Astrocyte (in vitro differentiated cells and primary cell): ENCODE data around the gene FBXW2. TPM values are rescaled to one million over a fixed set of nuclear protein-coding genes. Genes with fewer than 3 reads are reported as not detected.
A peak's percentile ranks its signal among the peaks of the same experiment; 100 is the strongest.

Experiments
- DNase-seq: peaks from one replicate; pipeline ENCODE4 v3.0.0-alpha.2; 2010; ENCODE audit warnings: low read depth
- FAIRE-seq: peaks from 2 replicates; lab custom pipeline; 2011; peaks lifted over from hg19 to GRCh38; lab: Jason Lieb, UNC
- H2AFZ ChIP-seq: 2 replicates; pipeline ENCODE4 v1.6.0; 2012; ENCODE audit warnings: low read depth, low read length, inconsistent platforms
- H3K27ac ChIP-seq: 2 replicates; pipeline ENCODE4 v1.5.1; 2011; ENCODE audit warnings: low read depth, low read length, inconsistent platforms
- H3K27me3 ChIP-seq: 2 replicates; pipeline ENCODE4 v1.6.0; 2011; ENCODE audit warnings: low read length, inconsistent platforms; ENCODE audit not compliant: insufficient read depth
- H3K36me3 ChIP-seq: 2 replicates; pipeline ENCODE4 v1.5.1; 2011; ENCODE audit warnings: low read length, inconsistent platforms; ENCODE audit not compliant: insufficient read depth
- H3K4me1 ChIP-seq: 2 replicates; pipeline ENCODE4 v1.5.1; 2011; ENCODE audit warnings: low read length, inconsistent platforms; ENCODE audit not compliant: insufficient read depth
- H3K4me2 ChIP-seq: 2 replicates; pipeline ENCODE4 v1.6.0; 2012; ENCODE audit warnings: low read length, inconsistent platforms
- H3K4me3 ChIP-seq: 2 replicates; pipeline ENCODE4 v1.5.1; 2011; ENCODE audit warnings: low read depth, mild to moderate bottlenecking, low read length, inconsistent platforms; ENCODE audit not compliant: insufficient read depth
- H3K79me2 ChIP-seq: 2 replicates; pipeline ENCODE4 v1.6.0; 2012; ENCODE audit warnings: mild to moderate bottlenecking, low read length, inconsistent platforms; ENCODE audit not compliant: insufficient read depth
- H3K9ac ChIP-seq: 2 replicates; pipeline ENCODE4 v1.6.0; 2012; ENCODE audit warnings: mild to moderate bottlenecking, low read length, inconsistent platforms
- H3K9me3 ChIP-seq: 2 replicates; pipeline ENCODE4 v1.5.1; 2012; ENCODE audit warnings: low read depth, mild to moderate bottlenecking, low read length, inconsistent platforms; ENCODE audit not compliant: insufficient read depth
- H4K20me1 ChIP-seq: 2 replicates; pipeline ENCODE4 v1.6.0; 2012; ENCODE audit warnings: low read length, inconsistent platforms; ENCODE audit not compliant: insufficient read depth
- H3K27ac Mint-ChIP-seq: one replicate; pipeline ENCODE4 v1.8.0; 2021; ENCODE audit warnings: mild to moderate bottlenecking, mixed read lengths; ENCODE audit not compliant: unreplicated experiment
- H3K27me3 Mint-ChIP-seq: one replicate; pipeline ENCODE4 v1.8.0; 2021; ENCODE audit warnings: low read depth, mixed read lengths; ENCODE audit not compliant: unreplicated experiment
- H3K36me3 Mint-ChIP-seq: one replicate; pipeline ENCODE4 v1.8.0; 2021; ENCODE audit warnings: low read depth, mixed read lengths; ENCODE audit not compliant: unreplicated experiment
- H3K4me1 Mint-ChIP-seq: one replicate; pipeline ENCODE4 v1.8.0; 2021; ENCODE audit warnings: low read depth, mixed read lengths; ENCODE audit not compliant: unreplicated experiment
- H3K4me3 Mint-ChIP-seq: one replicate; pipeline ENCODE4 v1.8.0; 2021; ENCODE audit warnings: mild to moderate bottlenecking, moderate library complexity, mixed read lengths; ENCODE audit not compliant: unreplicated experiment
- H3K9me3 Mint-ChIP-seq: one replicate; pipeline ENCODE4 v1.8.0; 2021; ENCODE audit warnings: mild to moderate bottlenecking, mixed read lengths; ENCODE audit not compliant: unreplicated experiment
- EZH2 ChIP-seq: IDR thresholded peaks from 2 replicates; pipeline ENCODE4 v1.6.1; 2012; ENCODE audit warnings: mild to moderate bottlenecking, low read length, inconsistent platforms; ENCODE audit not compliant: insufficient read depth
- total RNA-seq: library from RNA; stranded (reverse); gene quantifications from 2 replicates; pipeline ENCODE4 v1.2.1, GENCODE V29; 2021
- TF ChIP-seq, protein P1 (sequence below): IDR thresholded peaks from 2 replicates; pipeline ENCODE4 v1.5.1; 2011; ENCODE audit warnings: low read depth, mild to moderate bottlenecking, inconsistent platforms, low read length, moderate library complexity; ENCODE audit not compliant: insufficient read depth

The FBXW2 gene
- total RNA-seq, 1 donor from 2014 or later = 65.7 TPM

DNA sequence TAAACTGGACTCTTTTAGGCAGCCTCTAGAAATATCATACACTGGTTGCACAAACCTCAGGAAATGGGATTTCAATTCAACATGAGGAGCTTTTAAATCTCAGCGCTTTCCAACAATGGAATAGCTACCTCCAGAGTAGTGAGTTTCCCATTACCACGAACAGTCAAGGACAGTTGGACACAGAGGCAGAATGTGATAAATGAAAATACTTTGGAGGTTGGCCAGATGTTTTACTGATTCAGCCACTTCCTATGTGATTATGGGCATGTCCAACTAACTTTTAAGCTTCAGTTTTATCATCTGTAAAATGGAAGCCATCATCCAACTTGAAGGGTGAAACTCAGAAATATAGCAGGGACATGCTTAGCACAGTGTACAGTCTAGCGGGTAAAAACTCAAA lies 2.1 kb downstream of the FBXW2 start:
- peaks cover 14% of the 10 kb centered on the region for H3K36me3 ChIP-seq
- no peak for FAIRE-seq

DNA sequence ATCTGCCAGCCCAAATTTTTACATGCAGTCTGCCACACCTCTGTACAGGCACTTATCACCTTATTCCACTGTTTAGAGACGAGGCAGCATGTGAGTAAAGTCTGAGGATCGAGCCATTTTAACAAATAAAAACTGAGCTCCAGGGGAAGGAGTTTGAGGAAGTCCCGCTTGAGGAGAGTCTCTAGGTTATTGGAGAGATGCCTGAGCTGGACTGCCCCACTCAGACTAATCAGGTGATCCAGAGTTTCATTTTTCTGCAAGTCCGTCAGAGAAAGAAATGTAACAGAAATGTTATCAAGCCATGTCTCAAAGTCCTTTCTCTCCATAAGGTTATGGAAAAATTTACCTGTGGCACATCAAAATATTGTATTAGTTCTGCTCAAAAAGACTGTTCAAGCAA lies 5.3 kb downstream of the FBXW2 start:
- Mint-ChIP-seq H3K4me3 (no peak overlapping the region), H3K4me1 (peaks cover 12% of the 10 kb centered on the region), H3K27ac (no peak overlapping the region), H3K36me3 (peaks cover 7% of the 10 kb centered on the region), H3K9me3 (peaks cover 1% of the 10 kb centered on the region), H3K27me3 (no peaks in the 10 kb centered on the region)
- no peak overlapping the region for H2AFZ ChIP-seq
- no peak overlapping the region for H3K4me3 ChIP-seq
- H3K4me2 ChIP-seq = no peak overlapping the region
- H3K9me3 ChIP-seq = no peaks in the 10 kb centered on the region
- peaks cover 98% of the 10 kb centered on the region for H3K79me2 ChIP-seq
- no peak overlapping the region for H3K27ac ChIP-seq
- peaks cover 46% of the 10 kb centered on the region for H4K20me1 ChIP-seq
- no peak for FAIRE-seq
- peaks cover 17% of the 10 kb centered on the region for H3K36me3 ChIP-seq
- no peak for DNase-seq
- no peak overlapping the region for H3K9ac ChIP-seq
- H3K4me1 ChIP-seq = peaks cover 7% of the 10 kb centered on the region
- no peaks in the 10 kb centered on the region for H3K27me3 ChIP-seq
- TF ChIP-seq, protein P1, sequence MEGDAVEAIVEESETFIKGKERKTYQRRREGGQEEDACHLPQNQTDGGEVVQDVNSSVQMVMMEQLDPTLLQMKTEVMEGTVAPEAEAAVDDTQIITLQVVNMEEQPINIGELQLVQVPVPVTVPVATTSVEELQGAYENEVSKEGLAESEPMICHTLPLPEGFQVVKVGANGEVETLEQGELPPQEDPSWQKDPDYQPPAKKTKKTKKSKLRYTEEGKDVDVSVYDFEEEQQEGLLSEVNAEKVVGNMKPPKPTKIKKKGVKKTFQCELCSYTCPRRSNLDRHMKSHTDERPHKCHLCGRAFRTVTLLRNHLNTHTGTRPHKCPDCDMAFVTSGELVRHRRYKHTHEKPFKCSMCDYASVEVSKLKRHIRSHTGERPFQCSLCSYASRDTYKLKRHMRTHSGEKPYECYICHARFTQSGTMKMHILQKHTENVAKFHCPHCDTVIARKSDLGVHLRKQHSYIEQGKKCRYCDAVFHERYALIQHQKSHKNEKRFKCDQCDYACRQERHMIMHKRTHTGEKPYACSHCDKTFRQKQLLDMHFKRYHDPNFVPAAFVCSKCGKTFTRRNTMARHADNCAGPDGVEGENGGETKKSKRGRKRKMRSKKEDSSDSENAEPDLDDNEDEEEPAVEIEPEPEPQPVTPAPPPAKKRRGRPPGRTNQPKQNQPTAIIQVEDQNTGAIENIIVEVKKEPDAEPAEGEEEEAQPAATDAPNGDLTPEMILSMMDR = no peak
- no peak for TF ChIP-seq EZH2

More for the DNA sequence above, 2.1 kb downstream of the FBXW2 start:
- Mint-ChIP-seq H3K9me3 (peaks cover 1% of the 10 kb centered on the region), H3K36me3 (peaks cover 3% of the 10 kb centered on the region), H3K27me3 (no peaks in the 10 kb centered on the region), H3K4me3 (peak overlapping the region; percentile 97), H3K27ac (no peak overlapping the region), H3K4me1 (peaks cover 14% of the 10 kb centered on the region)
- H4K20me1 ChIP-seq = peaks cover 27% of the 10 kb centered on the region
- peak; percentile 29 for DNase-seq
- no peaks in the 10 kb centered on the region for H3K9me3 ChIP-seq
- H3K4me1 ChIP-seq = peaks cover 7% of the 10 kb centered on the region
- H3K27me3 ChIP-seq = no peaks in the 10 kb centered on the region
- no peak for TF ChIP-seq EZH2
- TF ChIP-seq, protein P1 = no peak
- no peak overlapping the region for H3K4me3 ChIP-seq
- no peak overlapping the region for H3K27ac ChIP-seq
- H3K79me2 ChIP-seq = peaks cover 72% of the 10 kb centered on the region
- no peak overlapping the region for H2AFZ ChIP-seq
- peak overlapping the region; percentile 88 for H3K4me2 ChIP-seq
- H3K9ac ChIP-seq = no peak overlapping the region

DNA sequence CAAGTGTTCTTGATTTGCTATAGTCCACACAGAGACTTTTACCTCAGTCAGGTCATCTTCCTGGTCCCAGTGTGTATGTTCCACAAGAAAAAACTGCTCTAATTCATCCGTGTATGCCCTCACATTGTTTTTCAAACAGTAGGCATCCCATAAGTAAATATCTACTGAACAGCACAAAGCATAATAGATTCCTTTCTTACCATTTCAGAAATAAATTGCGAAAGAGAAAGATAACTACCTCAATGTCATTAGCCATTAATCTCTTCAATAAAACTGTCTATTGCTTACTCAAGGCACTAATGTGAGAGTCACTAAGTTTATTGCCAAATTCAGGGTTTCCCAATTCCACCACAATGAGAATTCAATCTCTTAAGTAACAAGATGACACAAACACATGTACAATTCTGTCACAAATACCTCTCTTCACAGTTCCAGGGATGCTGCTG lies 9.6 kb downstream of the FBXW2 start:
- peaks cover 87% of the 10 kb centered on the region for H3K79me2 ChIP-seq
- Mint-ChIP-seq H3K4me1 (no peaks in the 10 kb centered on the region), H3K9me3 (peaks cover 1% of the 10 kb centered on the region), H3K27ac (no peak overlapping the region), H3K27me3 (no peaks in the 10 kb centered on the region), H3K4me3 (no peak overlapping the region), H3K36me3 (peaks cover 7% of the 10 kb centered on the region)
- no peak overlapping the region for H3K9ac ChIP-seq
- H3K27me3 ChIP-seq = no peaks in the 10 kb centered on the region
- TF ChIP-seq EZH2 = no peak
- TF ChIP-seq, protein P1 = no peak
- no peak overlapping the region for H3K4me3 ChIP-seq
- peaks cover 60% of the 10 kb centered on the region for H4K20me1 ChIP-seq
- no peak overlapping the region for H2AFZ ChIP-seq
- FAIRE-seq (no peak), DNase-seq (peak; percentile 41)
- peaks cover 14% of the 10 kb centered on the region for H3K36me3 ChIP-seq
- H3K9me3 ChIP-seq = no peaks in the 10 kb centered on the region
- no peak overlapping the region for H3K27ac ChIP-seq
- no peaks in the 10 kb centered on the region for H3K4me1 ChIP-seq
- H3K4me2 ChIP-seq = no peak overlapping the region
